Posterior cingulate gyrus (tissue), 11 donors: ENCODE measurements around the gene ABCC6.
"Not testable (repeated sequence)": the region's sequence is repeated elsewhere in the genome, so short reads cannot be mapped to it uniquely, and the experiment has no call there.

Experiments used
- DNase-seq, 10 donors: peaks; one replicate each; pipeline versions ENCODE4 v3.0.0 to v3.0.0-alpha.2; 2020 to 2021; ENCODE audit warnings: mixed read lengths in 3 of 10
- intact Hi-C: fragments of 100-400 bp; cut with DNase I; formaldehyde crosslinking; loops from one replicate; pipeline ENCODE4 v1.15.1; 2023

The ABCC6 gene

DNA sequence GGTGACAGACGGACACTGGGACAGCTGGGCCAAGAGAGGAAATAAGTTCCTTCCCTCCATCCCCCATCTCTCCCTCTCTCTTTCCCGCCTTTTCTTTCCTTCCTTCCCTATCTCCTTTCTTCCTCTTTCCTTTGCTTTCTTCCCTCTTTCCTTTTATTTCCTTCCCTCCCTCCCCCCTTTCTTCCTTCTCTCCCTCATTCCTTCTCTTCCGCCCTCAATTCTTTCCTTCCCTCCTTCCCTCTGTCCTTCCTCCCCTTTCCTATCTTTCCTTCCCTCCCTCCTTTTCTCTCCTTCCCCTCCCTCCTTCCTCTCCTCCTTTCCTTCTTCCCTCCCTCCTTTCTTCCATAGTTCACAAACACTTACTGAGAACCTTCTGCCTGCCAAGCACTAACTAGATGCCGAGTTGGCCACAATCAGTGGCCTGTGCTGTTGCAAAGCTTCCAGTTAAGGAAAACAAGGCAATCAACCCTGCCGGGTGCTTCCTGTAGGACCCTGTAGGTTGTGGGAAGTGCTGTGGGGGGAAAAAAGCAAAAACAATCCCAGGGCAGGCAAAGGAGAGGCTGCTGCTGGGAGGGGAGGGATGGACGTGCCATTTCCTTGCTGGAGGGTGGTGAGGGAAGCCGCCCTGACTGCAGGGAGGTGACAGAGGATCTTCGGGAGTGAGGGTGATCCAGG is 31.7 kb downstream of the ABCC6 start:
- no peak for DNase-seq
- intact Hi-C loops = no loop called here

DNA sequence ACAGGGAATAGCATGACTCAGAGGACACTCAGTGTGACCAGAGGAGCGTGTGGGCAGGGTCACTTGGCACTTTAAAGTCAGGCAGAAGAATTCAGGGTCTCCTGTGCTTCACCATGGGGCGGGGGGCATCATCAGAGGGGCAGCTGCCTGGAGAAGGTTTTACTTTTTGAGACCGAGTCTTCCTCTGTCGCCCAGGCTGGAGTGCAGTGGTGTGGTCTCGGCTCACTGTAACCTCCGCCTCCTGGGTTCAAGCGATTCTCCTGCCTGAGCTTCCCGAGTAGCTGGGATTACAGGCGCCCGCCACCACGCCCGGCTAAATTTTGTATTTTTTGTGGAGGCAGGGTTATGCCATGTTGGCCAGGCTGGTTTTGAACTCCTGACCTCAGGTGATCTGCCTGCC is 32.3 kb downstream of the ABCC6 start:
- peak in 1 of 10 donors; percentile 40 for DNase-seq
- intact Hi-C loops = not testable (repeated sequence)

DNA sequence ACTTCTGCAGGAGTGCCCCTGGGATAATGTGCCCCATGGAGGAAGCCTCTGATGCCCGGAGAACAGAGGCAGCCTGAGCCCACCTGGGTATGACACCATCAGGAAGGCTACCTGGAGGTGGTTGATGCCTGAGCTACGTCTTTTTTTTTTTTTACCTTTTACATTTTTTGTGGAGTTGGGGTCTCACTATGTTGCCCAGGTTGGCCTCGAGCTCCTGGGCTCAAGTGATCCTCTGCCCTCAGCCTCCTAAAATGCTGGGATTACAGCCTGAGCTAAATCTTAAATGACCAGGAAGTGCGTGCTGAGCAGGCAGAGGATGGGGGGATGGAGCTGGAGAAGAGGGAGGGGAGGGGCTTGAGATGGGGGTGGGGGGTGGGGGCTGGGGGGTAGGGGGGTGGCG is 32.7 kb downstream of the ABCC6 start:
- no peak for DNase-seq
- intact Hi-C loops = no loop called here

DNA sequence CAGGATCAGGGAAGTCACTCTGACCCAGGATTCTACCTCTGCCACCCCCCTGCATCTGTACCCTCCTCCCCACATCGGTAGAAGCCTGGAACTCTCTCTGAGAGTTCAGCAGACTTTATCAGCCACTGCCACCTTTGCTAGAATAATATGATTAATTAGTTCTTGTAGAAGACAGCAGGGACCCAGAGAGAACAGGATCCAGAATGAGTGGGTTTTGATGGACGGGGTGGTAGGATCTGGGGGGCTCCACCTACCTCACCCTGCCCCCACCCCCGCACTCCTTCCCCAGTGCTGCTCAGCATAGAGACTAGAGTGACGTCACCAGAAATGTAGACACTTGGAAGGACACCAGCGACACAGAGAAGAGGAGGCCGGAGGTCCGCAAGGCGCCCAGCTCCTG is 33.5 kb downstream of the ABCC6 start:
- intact Hi-C loops = no loop called here
- DNase-seq = no peak

DNA sequence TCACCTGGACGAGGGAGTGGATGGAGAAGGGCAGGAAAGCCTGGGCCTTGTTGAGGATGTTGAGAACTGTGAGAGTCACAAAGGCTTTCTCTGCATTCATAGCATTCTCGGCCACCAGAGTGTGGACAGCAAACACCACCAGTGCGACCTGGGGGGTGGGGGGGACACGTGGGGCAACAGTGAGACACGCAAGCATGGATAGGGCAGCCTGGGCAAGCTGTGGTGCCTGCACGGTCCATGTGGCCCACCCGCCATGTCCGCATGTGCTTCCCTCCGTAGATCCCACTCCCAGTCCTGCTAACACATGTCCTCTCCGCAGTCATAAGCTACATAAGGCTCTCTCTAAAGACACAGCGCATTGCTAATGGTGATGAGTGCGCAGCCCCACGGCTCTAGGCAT is 34.5 kb downstream of the ABCC6 start:
- intact Hi-C loops = no loop called here
- peak in 1 of 10 donors; percentile 66 for DNase-seq

DNA sequence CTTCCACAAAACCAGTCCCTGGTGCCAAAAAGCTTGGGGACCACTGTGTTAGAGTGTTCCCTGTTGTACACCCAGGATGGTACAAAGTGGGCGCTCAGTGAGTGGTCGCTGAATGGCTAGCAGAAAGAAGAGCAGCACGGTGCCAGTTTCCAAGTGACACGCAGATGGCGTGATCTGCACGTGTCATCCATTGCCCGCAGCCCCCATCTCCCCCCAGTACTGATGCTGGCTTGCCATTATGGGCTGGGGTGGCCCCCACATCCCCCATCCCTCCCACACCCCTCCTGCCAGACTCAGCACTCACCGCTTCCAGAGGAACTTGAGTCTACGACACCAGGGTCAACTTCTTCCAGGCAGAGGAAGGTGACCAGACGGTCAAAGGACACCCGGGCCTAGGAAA is 36.5 kb downstream of the ABCC6 start:
- intact Hi-C loops = no loop called here

DNA sequence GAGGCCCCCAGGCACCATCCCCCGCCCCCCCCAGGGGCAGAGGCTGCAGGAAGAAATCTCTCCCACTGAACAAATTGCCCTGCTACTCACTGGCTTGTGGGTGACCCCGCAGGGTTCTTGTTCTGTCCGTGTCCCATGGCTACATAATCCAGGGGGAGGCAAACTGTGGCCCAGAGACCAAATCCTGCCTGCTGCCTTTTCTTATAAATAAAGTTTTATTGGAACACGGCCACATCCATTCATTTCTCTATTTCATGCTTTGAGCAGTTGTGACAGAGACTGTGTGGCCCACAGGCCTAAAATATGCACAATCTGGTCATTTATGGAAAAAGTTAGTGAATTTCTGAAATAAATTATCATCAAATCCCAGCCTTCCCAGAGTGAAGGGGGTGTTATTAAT is 38.2 kb downstream of the ABCC6 start:
- peak in 1 of 10 donors; percentile 49 for DNase-seq
- intact Hi-C loops = no loop called here

More for the DNA sequence above, 36.5 kb downstream of the ABCC6 start:
- peak in 1 of 10 donors; percentile 66 for DNase-seq

DNA sequence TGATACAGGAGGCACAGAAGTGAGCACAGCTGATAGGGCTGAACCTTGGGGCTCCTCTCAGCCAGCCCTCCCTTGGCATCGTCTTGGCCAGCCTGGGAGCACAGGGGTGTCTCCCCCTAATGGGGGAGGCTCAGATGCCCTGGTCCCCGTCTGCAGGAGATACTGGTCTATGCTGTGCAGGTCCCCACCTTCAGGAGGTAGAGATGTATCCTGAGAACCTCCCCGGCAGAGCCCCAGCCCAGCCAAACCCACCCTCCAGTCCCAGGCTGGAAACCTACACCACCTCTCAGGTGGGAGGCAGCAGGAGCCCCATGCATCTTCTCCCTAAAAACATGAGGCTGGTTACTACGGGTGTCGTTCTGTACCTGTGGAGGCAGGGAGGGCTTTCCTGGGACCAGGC is 38.7 kb downstream of the ABCC6 start:
- DNase-seq = peak in 1 of 10 donors; percentile 33
- intact Hi-C loops = no loop called here

DNA sequence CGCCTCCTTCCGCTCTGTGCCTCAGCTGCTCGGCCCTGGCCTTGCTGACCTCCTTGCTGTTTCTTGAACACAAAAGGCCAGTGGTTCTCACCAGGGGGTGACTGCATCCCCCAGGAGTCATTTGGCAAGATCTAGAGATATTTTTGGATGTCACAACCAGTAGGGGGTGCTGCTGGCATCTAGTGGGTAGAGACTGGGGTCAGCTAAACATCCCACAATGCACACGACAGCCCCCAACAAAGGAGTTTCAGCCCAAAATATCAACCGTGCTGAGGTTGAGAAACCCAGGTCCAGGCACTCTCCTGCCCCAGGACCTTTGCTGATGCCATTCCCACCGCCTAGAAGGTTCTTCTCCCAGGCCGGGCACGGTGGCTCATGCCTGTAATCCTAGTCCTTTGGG is 39.7 kb downstream of the ABCC6 start:
- peak in 1 of 10 donors; percentile 68 for DNase-seq
- intact Hi-C loops = no loop called here

DNA sequence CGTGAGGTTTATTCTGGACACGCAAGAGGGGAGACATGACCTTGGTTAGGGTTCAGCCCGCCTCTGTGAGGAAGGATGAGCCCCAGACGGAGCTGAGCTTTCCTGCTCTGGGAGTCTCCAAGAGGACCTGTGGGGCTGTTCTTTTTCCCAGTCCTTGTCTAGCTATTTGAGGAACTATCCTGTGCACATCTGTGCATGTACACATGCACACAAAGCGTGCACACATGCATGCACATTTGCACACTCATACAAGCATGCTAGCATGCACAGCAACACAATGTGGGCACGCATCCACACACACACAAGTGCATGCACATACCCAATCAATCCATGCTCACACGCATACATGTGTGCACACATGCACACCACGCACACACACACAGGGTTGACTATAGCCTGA is 40.4 kb downstream of the ABCC6 start:
- DNase-seq = no peak
- intact Hi-C loops = no loop called here

DNA sequence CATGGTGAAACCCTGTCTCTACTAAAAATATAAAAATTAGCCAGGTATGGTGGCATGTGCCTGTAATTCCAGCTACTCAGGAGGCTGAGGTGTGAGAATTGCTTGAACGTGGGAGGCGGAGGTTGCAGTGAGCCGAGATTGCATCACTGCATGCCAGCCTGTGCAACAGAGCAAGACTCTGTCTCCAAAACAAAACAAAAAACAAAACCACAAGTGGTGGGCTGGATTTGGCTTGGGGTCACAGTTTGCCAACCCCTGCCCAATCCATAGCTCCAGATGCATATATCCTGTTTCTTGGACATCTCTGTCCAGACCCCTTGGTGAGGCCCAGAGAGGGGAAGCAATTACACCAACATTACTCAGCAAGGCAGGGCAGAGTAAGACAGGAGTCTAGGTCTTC is 41.5 kb downstream of the ABCC6 start:
- intact Hi-C loops = not testable (repeated sequence)

DNA sequence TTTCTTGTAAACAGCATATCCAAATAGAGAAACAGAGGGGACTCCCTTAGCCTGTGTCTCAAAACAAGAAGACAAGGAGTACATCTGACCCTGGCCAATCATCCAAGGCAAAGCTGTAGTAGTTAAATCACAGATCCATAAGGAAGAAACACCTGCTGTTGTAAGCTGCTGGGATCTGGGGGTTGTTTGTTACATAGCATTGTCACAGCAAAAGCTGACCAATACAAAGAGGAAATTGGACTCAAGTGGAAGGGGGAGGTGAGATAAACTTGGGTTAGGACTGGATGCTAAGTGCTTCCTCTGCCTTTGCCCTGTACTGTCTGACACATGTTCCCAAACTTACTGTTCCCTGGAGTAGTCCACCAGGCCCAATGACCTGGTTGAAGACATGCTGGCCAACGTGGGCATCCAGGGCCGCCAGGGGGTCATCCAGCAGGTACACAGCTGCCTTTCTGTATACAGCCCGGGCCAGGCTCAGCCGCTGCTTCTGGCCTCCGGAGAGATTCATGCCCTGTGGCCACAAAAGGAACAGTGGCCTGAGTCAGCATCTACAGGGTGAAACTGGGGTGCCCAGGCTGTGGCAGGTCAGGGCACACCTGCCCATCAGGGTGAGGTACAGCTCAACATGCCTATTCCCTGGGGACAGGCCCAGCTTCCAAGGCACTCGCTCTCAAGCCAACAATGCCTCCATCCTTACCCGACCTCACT is 44.7 kb downstream of the ABCC6 start:
- peak in 1 of 10 donors; percentile 65 for DNase-seq
- intact Hi-C loops = no loop called here

More for the DNA sequence above, 41.5 kb downstream of the ABCC6 start:
- DNase-seq = peak in 1 of 10 donors; percentile 25

DNA sequence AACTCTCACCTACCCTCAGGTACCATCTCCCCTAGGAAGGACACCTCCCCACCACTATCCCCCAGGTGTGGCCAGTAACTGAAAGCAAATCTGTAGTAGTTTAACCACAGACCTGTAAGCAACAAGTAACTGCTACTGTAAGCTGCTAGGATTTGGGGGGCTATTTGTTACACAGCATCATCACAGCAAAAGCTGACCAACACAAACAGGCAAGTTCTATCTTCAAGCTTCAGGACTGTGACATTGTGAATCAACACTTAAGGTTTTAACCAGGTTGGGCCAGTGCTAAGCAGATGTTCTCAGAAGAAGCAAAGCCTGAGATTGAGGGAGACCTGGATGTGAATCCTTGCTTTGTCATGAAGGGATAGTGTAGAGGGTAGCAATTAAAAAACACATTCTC is 47.0 kb downstream of the ABCC6 start:
- intact Hi-C loops = no loop called here
- no peak for DNase-seq

DNA sequence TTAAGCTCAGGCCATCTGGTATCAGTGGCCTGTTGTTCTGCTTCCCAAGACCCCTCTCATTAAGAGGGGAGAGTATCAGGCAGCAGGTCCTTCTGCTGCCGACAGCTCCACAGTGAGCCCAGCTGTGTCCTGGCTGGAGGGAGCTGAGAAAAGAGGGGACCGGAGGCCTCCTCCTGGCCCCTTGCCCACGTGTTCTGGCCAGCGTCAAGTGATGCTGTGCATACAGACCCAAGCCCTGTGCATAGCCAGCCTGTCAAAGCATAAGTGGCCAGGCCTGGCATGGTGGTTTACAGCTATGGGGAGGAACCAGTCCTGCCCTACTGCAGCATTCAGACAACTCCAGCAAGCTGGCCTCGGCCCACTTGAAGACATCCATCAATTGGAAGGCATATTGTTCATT is 48.0 kb downstream of the ABCC6 start:
- intact Hi-C loops = no loop called here
- peak in 2 of 10 donors; percentile 16 to 71 for DNase-seq

DNA sequence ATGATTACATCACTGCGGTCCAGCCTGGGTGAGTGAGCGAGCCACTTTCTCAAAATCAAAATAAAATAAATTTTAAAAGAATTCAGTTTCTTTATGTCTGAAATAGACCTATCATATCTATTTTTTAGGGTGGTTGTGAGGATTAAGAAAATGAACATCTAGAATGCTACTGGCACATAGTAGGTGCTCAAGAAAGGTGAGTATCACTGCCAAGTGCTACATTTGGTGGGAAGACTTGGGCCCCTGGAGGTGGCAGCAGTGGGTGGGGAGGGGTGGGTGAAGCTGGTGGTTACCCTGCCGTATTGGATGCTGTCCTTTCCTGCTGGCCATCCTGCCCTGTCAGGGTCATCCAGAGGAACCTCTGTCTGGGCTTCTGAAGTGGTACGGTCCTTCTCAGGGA is 50.3 kb downstream of the ABCC6 start:
- peak in 1 of 10 donors; percentile 22 for DNase-seq
- intact Hi-C loops = no loop called here

DNA sequence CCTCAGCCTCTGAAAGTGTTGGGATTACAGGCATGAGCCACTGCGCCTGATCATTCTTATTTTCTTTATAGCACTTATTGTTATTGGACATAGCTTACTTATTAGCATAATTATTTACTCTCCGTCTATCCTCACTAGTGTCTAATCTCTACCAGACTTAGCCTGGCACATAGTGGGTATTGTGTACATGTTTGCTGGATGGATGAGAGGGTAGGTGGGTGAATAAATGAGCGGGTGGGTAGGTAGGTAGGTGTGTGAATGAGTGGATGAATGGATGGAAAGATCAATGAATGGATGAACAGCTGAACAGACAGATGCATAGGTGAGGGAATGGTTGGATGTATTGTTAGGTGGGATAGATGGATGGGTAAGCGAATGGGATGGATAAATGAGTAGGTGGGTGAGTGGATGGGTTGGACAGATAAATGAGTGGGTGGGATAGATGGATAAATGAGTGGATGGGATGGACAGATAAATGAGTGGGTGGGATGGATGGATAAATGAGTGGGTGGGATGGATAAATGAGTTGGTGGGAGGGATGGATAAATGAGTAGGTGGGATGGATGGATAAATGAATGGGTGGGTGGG is 51.9 kb downstream of the ABCC6 start:
- DNase-seq = no peak
- intact Hi-C loops = no loop called here

DNA sequence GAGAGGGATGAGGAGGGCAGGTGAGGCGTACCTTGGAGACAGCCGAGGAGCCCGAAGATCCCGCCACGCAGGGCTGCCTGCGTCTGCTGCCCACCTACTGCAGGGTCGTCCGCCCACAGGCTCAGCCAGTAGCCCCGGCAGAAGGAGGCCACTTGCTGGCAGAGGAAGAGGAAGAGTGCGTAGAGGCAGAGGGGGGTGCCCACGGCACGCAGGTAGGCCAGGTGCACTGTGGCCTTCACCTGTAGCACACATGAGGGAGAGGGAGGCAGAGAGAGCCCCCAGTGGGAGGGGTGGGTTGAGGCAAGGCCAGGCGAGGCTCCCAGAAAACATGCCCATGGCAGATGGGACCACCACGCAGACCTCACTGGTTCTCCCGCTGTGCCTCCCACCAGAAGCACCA is 53.7 kb downstream of the ABCC6 start:
- DNase-seq = peak in 2 of 10 donors; percentile 20 to 36
- intact Hi-C loops = no loop called here

DNA sequence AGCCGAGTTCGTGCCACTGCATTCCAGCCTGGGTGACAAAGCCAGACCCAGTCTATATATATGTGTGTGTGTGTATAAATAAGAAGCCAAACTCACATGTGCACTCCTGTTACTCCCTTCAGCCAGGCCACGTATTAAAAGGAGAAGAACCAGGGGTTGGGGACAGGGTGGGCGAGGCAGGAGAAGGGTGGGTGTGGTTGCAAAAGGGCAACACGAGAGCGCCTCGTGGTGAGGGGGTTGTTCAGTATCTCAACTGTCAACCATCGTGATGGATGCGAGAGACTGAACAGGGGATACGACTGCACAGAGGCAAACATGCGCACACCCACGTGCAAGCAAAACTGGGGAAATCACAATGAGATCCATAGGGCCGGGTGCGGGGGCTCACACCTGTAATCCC is 54.9 kb downstream of the ABCC6 start:
- DNase-seq = peak in 1 of 10 donors; percentile 46

DNA sequence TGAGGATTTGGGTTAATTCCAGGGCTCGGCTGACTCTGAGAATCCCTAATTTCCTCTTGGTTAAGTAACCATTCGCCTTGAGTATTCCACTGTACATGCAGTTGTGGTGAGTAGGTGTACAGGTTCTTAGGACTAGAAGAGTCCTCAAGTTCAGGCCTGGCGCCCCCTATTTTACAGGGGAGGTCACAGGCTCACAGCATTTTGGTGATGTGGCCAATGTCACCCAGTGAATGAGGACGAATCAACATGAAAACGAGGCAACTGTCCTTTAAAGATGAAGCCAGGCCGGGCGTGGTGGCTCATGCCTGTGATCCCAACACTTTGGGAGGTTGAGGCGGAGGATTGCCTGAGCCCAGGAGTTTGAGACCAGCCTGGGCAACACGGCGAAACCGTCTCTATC is 55.4 kb downstream of the ABCC6 start:
- intact Hi-C loops = no loop called here
- DNase-seq = peak in 1 of 10 donors; percentile 42

More for the DNA sequence above, 54.9 kb downstream of the ABCC6 start:
- intact Hi-C loops = no loop called here

DNA sequence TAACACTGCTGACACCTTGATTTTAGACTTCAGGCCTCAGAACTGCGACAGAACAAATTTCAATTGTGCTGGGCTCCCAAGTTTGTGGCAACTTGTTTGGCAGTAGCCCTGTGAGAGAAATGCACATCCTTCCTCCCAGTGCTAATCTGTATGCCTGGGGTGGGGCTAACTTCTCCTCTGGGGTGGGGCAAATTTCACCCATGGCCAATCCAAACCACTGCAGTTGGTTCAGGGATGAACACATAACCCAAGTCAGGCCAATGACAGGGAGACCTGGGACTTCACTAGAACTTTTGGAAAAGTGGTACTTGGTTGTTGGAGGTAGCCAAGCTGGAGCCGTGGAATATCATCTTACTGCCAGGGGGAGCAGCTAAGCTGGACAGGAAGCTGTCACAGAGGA is 56.3 kb downstream of the ABCC6 start:
- DNase-seq = no peak
- intact Hi-C loops = no loop called here

DNA sequence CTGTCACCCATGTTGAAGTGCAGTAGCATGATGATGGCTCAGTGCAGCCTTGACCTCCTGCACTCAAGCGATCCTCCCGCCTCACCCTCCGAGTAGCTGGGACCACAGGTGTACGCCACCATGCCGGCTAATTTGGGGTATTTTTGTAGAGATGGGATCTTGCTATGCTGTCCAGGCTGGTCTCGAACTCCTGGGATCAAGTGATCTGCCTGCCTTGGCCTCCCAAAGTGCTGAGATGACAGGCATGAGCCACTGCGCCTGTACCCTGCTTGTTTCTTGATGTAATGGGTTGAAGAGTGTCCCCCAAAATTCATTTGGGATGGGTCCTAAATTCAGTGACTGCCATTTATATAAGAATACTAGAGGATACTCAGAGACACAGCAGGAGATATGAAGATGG is 57.2 kb downstream of the ABCC6 start:
- no peak for DNase-seq
- intact Hi-C loops = no loop called here

DNA sequence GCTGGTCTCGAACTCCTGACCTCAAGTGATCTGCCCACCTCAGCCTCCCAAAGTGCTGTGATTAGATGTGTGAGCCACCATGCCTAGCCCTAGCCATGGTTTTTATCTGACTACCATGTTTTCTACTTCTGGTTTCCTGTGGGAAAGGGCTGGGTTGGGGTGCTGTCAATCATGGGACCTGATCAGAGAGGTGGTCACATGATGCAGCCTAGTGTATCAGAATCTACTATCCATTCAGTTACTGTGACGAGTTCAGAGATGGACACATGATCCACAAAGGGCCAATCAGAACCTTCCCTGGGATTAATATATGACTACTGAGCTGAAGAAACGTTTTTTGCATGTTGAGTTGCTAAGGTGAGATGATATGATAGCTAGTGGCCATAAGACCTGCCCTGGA is 59.1 kb downstream of the ABCC6 start:
- intact Hi-C loops = no loop called here
- no peak for DNase-seq
